Thoracic aorta (tissue), 2 donors: Measurements from ENCODE around the gene CTNNBL1. TPM values are rescaled to one million over a fixed set of nuclear protein-coding genes. Genes with fewer than 3 reads are reported as not detected.

Experiments
- ATAC-seq: fragments of 150-250 bp; one replicate; pipeline ENCODE4 v1.8.0; 2017; ENCODE audit warnings: low read depth; ENCODE audit not compliant: insufficient number of reproducible peaks, low FRiP score
- DNase-seq: peaks from one replicate; pipeline ENCODE4 v3.0.0-alpha.2; 2020; ENCODE audit warnings: low spot score
- H3K27ac ChIP-seq, 2 donors: fragments of 200-600 bp; sonication (generic); 1 replicate in 1 of 2; 2 replicates in 1 of 2; pipeline ENCODE4 v1.5.1; 2016; ENCODE audit warnings: mild to moderate bottlenecking in 2 of 2, moderate library complexity in 2 of 2
- H3K27me3 ChIP-seq: fragments of 200-600 bp; sonication (generic); replicated peaks from 2 replicates; pipeline ENCODE4 v1.6.0; 2016; ENCODE audit warnings: mild to moderate bottlenecking; ENCODE audit not compliant: insufficient read depth
- H3K36me3 ChIP-seq: fragments of 200-600 bp; sonication (generic); one replicate; pipeline ENCODE4 v1.5.1; 2016
- H3K4me1 ChIP-seq, 2 donors: fragments of 200-600 bp; sonication (generic); 1 replicate in 1 of 2; 2 replicates in 1 of 2; pipeline versions ENCODE4 v1.5.1 to v1.6.0; 2016; ENCODE audit warnings: low read depth in 2 of 2, mild to moderate bottlenecking in 1 of 2; ENCODE audit not compliant: control insufficient read depth in 1 of 2
- H3K4me3 ChIP-seq: fragments of 200-600 bp; sonication (generic); 2 replicates; pipeline ENCODE4 v1.5.1; 2016; ENCODE audit warnings: mild to moderate bottlenecking
- H3K9me3 ChIP-seq: fragments of 200-600 bp; sonication (generic); 2 replicates; pipeline ENCODE4 v1.5.1; 2016
- total RNA-seq, 2 donors: library from RNA; depleted of rRNA; stranded (reverse); fragments of >200 nt; gene quantifications; one replicate each; pipeline versions ENCODE4 v1.1.0 to v1.2.3, GENCODE V29; 2016
- TF ChIP-seq, protein P1 (sequence below): fragments of 200-600 bp; sonication (generic); IDR thresholded peaks from one replicate; pipeline ENCODE4 v1.5.1; 2019; ENCODE audit warnings: antibody characterized with exemption

The CTNNBL1 gene
- total RNA-seq, 2 donors from 2014 or later, result 22.6 to 34.3 TPM

- H3K36me3 ChIP-seq, result no peaks in the 10 kb centered on the region
- TF ChIP-seq, protein P1, sequence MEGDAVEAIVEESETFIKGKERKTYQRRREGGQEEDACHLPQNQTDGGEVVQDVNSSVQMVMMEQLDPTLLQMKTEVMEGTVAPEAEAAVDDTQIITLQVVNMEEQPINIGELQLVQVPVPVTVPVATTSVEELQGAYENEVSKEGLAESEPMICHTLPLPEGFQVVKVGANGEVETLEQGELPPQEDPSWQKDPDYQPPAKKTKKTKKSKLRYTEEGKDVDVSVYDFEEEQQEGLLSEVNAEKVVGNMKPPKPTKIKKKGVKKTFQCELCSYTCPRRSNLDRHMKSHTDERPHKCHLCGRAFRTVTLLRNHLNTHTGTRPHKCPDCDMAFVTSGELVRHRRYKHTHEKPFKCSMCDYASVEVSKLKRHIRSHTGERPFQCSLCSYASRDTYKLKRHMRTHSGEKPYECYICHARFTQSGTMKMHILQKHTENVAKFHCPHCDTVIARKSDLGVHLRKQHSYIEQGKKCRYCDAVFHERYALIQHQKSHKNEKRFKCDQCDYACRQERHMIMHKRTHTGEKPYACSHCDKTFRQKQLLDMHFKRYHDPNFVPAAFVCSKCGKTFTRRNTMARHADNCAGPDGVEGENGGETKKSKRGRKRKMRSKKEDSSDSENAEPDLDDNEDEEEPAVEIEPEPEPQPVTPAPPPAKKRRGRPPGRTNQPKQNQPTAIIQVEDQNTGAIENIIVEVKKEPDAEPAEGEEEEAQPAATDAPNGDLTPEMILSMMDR, result no peak
- H3K9me3 ChIP-seq, result no peaks in the 10 kb centered on the region
- H3K4me1 ChIP-seq, result peaks cover 6 to 14% of the 10 kb centered on the region in 2 donors
- H3K27ac ChIP-seq, result no peak overlapping the region
- DNase-seq, result no peak
- no peak overlapping the region for H3K4me3 ChIP-seq
- no peaks in the 10 kb centered on the region for H3K27me3 ChIP-seq
- ATAC-seq, result no peak
Observed at GRCh38 chr20:37918035-37918434, 224.2 kb downstream of the CTNNBL1 start.

- TF ChIP-seq, protein P1, result no peak
- H3K27ac ChIP-seq, result no peak overlapping the region
- H3K4me3 ChIP-seq, result no peak overlapping the region
- DNase-seq (no peak), ATAC-seq (no peak)
- no peaks in the 10 kb centered on the region for H3K36me3 ChIP-seq
- peaks cover 4 to 13% of the 10 kb centered on the region in 2 donors for H3K4me1 ChIP-seq
- H3K27me3 ChIP-seq, result no peaks in the 10 kb centered on the region
- no peaks in the 10 kb centered on the region for H3K9me3 ChIP-seq
Observed at GRCh38 chr20:37919389-37920040, 225.7 kb downstream of the CTNNBL1 start.

DNA sequence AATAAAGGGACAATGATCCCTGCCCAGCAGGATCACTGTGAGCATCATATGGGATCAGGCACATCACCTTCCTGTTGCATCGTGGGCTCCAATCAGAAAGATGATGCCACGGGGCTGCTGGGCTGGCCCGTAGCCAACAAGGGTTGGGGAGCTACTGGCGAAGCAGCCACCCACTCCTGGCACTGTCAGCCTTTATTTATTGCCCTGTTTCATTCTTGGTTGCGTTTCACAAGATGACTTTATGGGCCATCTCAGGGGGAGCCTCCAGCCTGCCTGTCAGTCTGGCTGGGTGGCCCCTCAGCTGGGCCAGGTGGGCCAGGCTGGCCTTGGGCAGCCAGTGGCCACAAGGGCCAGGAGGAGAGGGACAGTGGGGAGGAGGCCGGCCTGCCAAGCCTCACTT is 226.4 kb downstream of the CTNNBL1 start:
- ATAC-seq (no peak), DNase-seq (no peak)
- peaks cover 0 to 5% of the 10 kb centered on the region in 2 donors for H3K4me1 ChIP-seq
- no peaks in the 10 kb centered on the region for H3K36me3 ChIP-seq
- no peaks in the 10 kb centered on the region for H3K9me3 ChIP-seq
- H3K27ac ChIP-seq, result no peak overlapping the region
- no peaks in the 10 kb centered on the region for H3K27me3 ChIP-seq
- TF ChIP-seq, protein P1, result no peak
- H3K4me3 ChIP-seq, result no peak overlapping the region

GRCh38 chr20:37920679-37921322 is 227.0 kb downstream of the CTNNBL1 start:
- no peaks in the 10 kb centered on the region for H3K27me3 ChIP-seq
- no peaks in the 10 kb centered on the region for H3K9me3 ChIP-seq
- no peaks in the 10 kb centered on the region for H3K36me3 ChIP-seq
- DNase-seq, result no peak
- ATAC-seq, result no peak
- no peak overlapping the region for H3K4me3 ChIP-seq
- H3K27ac ChIP-seq, result no peak overlapping the region
- H3K4me1 ChIP-seq, result peaks cover 0 to 4% of the 10 kb centered on the region in 2 donors
- TF ChIP-seq, protein P1, result no peak

DNA sequence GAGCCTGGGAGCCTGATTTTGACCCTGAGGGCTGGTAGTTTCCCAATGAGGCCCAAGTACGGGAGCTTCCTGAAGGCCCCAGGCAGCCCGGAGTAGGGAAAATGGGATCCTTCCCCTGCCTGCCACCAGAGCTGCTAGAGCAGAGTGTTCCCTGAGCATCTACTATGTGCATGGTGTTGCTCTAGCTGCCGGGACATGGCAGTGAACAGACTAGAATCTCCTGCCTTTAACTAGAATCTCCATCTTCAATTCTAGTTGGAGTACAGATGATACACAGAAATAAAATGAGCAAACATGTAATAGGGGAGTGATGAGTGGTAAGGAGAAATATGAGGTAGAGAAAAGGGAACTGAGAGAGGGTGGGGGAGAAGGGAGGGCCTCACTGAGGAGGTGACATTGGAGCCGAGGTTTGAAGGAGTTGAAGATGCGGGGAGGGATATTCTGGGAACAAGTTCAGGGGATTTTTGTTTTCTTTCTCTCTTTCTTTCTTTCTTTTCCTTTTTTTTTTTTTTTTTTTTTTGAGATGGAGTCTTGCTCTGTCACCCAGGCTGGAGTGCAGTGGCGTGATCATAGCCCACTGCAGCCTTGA is 227.6 kb downstream of the CTNNBL1 start:
- no peaks in the 10 kb centered on the region for H3K4me1 ChIP-seq
- H3K36me3 ChIP-seq, result no peaks in the 10 kb centered on the region
- H3K4me3 ChIP-seq, result no peak overlapping the region
- DNase-seq, result no peak
- no peak for ATAC-seq
- H3K27ac ChIP-seq, result no peak overlapping the region
- no peaks in the 10 kb centered on the region for H3K27me3 ChIP-seq
- TF ChIP-seq, protein P1, result no peak
- no peaks in the 10 kb centered on the region for H3K9me3 ChIP-seq

Other genes with a start within 250 kb of the CTNNBL1 start
- gene NNAT, start 172.8 kb upstream of the CTNNBL1 start, total RNA-seq, result under 1 TPM in 1 of 2 donors, not detected in 1; 0.81 TPM
- gene BLCAP, start 166.2 kb upstream of the CTNNBL1 start, total RNA-seq, result 10 to 100 TPM; 28.4 to 42.0 TPM
- 1 to 10 TPM in 1 of 2 donors, under 1 TPM in 1; 0.68 to 5.4 TPM for gene VSTM2L, start 209.1 kb downstream of the CTNNBL1 start, total RNA-seq